K562 (cell line): ENCODE data around the gene ZBTB43. TPM values are rescaled to one million over a fixed set of nuclear protein-coding genes. Genes with fewer than 3 reads are reported as not detected.

Experiments
- ATAC-seq: fragments of 200-7000 bp; cut with Tn5 transposase; 3 replicates; pipeline ENCODE4 v1.9.1; 2020; ENCODE audit warnings: moderate library complexity
- BruUV-seq: library from RNA; stranded (reverse); fragments of 400-500 nt; replicated peaks from 2 replicates; lab custom pipeline; 2021; lab: Mats Ljungman, UMichigan
- CTCF ChIA-PET: fragments of 300-600 bp; formaldehyde crosslinking; extraction: SDS; loops from one replicate; lab custom pipeline; 2021; ENCODE audit warnings: low intra/inter-chr PET ratio; lab: Yijun Ruan, JAX
- POLR2A ChIA-PET: fragments of 300-600, 350-650 bp; sonication (Branson Sonifier 250); formaldehyde crosslinking; extraction: SDS; loops from one replicate; lab custom pipeline; 2021; ENCODE audit warnings: antibody characterized with exemption, inconsistent platforms; lab: Yijun Ruan, JAX
- DNase-seq, 4 experiments: peaks; one replicate each; pipeline versions ENCODE4 v3.0.0 to v3.0.0-alpha.2; 2011 to 2018; ENCODE audit warnings: low spot score in 3 of 4, mixed read lengths in 3 of 4; ENCODE audit errors: extremely low read depth in 1 of 4
- FAIRE-seq: peaks from 2 replicates; lab custom pipeline; 2011; peaks lifted over from hg19 to GRCh38; lab: Jason Lieb, UNC
- H2AFZ ChIP-seq: 2 replicates; pipeline ENCODE4 v1.6.0; 2011; ENCODE audit warnings: low read depth, low read length, control low read depth, inconsistent platforms
- H3K27ac ChIP-seq: fragments of 200-600 bp; 3 replicates; pipeline ENCODE4 v1.8.0; 2011; ENCODE audit warnings: low read depth, mild to moderate bottlenecking, control low read depth, inconsistent platforms, low read length, moderate library complexity, mixed read lengths; ENCODE audit errors: extremely low read depth
- H3K27me3 ChIP-seq, 2 experiments: fragments of 300-600 bp in 1 of 2; 2 replicates in 1 of 2; 3 replicates in 1 of 2; pipeline versions ENCODE4 v1.6.0 to v1.8.0; 2011; ENCODE audit warnings: inconsistent platforms in 2 of 2, low read length in 2 of 2, mild to moderate bottlenecking in 1 of 2, mixed read lengths in 1 of 2, moderate library complexity in 1 of 2; ENCODE audit not compliant: control insufficient read depth in 2 of 2, insufficient read depth in 2 of 2
- H3K36me3 ChIP-seq: fragments of 300-600 bp; 3 replicates; pipeline ENCODE4 v1.8.0; 2011; ENCODE audit warnings: mild to moderate bottlenecking, low read length, inconsistent platforms; ENCODE audit not compliant: control insufficient read depth, insufficient read depth
- H3K4me1 ChIP-seq, 2 experiments: fragments of 200-600 bp in 1 of 2; replicated peaks in 1 of 2; 2 replicates in 1 of 2; 3 replicates in 1 of 2; pipeline versions ENCODE4 v1.5.1 to v1.8.0; 2011; ENCODE audit warnings: inconsistent platforms in 2 of 2, low read length in 2 of 2, mild to moderate bottlenecking in 1 of 2, mixed read lengths in 1 of 2, moderate library complexity in 1 of 2; ENCODE audit not compliant: control insufficient read depth in 2 of 2, insufficient read depth in 2 of 2
- H3K4me2 ChIP-seq: 2 replicates; pipeline ENCODE4 v1.6.1; 2011; ENCODE audit warnings: low read length, control low read depth, inconsistent platforms, mixed read lengths; ENCODE audit not compliant: insufficient read depth
- H3K4me3 ChIP-seq: fragments of 200-600 bp; sonication (generic), shearing (Covaris generic); 2 replicates; pipeline ENCODE4 v1.5.1; 2016; ENCODE audit warnings: control low read depth, inconsistent platforms
- H3K79me2 ChIP-seq: fragments of 200-600 bp; 3 replicates; pipeline ENCODE4 v1.8.0; 2011; ENCODE audit warnings: low read length, inconsistent platforms; ENCODE audit not compliant: control insufficient read depth, insufficient read depth
- H3K9ac ChIP-seq, 2 experiments: 2 replicates each; pipeline versions ENCODE4 v1.6.0 to v1.6.1; 2011; ENCODE audit warnings: low read depth in 2 of 2, low read length in 2 of 2, control low read depth in 1 of 2, inconsistent platforms in 1 of 2, mild to moderate bottlenecking in 1 of 2, mixed read lengths in 1 of 2; ENCODE audit not compliant: insufficient read depth in 1 of 2
- H3K9me1 ChIP-seq: one replicate; pipeline ENCODE4 v1.6.0; 2011; ENCODE audit warnings: inconsistent platforms, mild to moderate bottlenecking, low read length, moderate library complexity; ENCODE audit not compliant: control insufficient read depth, insufficient read depth
- H3K9me3 ChIP-seq: replicated peaks from 2 replicates; pipeline ENCODE4 v1.5.1; 2011; ENCODE audit warnings: low read depth, low read length, inconsistent platforms; ENCODE audit not compliant: control insufficient read depth, insufficient read depth
- H4K20me1 ChIP-seq: replicated peaks from 2 replicates; pipeline ENCODE4 v1.6.1; 2011; ENCODE audit warnings: low read length, inconsistent platforms, mixed read lengths; ENCODE audit not compliant: control insufficient read depth, insufficient read depth
- ARID4B ChIP-seq: sonication (generic); formaldehyde crosslinking; IDR thresholded peaks from 2 replicates; pipeline ENCODE4 v1.8.0; 2022; ENCODE audit warnings: mild to moderate bottlenecking, missing genetic modification reagents
- ARNT ChIP-seq, 2 experiments: fragments of 450-650 bp; IDR thresholded peaks; 2 replicates each; pipeline ENCODE4 v1.6.1; 2016; ENCODE audit warnings: mild to moderate bottlenecking in 1 of 2
- BCOR ChIP-seq: fragments of 450-650 bp; IDR thresholded peaks from 2 replicates; pipeline ENCODE4 v1.6.1; 2016
- CREB1 ChIP-seq, 2 experiments: sonication (generic) in 1 of 2; formaldehyde crosslinking in 1 of 2; IDR thresholded peaks; 2 replicates each; pipeline versions ENCODE4 v1.6.1 to v1.8.0; 2012 to 2022; ENCODE audit warnings: inconsistent platforms in 1 of 2, mild to moderate bottlenecking in 1 of 2, missing genetic modification reagents in 1 of 2, moderate library complexity in 1 of 2
- E4F1 ChIP-seq: fragments of 250-450 bp; sonication (Bioruptor Pico); IDR thresholded peaks from 2 replicates; pipeline ENCODE4 v1.5.0; 2021; ENCODE audit warnings: mild to moderate bottlenecking, borderline replicate concordance
- HDGF ChIP-seq: fragments of 450-650 bp; IDR thresholded peaks from 2 replicates; pipeline ENCODE4 v1.6.1; 2016
- HMG20A ChIP-seq: fragments of 450-650 bp; formaldehyde crosslinking; conservative IDR thresholded peaks from 2 replicates; pipeline ENCODE4 v1.4.0; 2020; ENCODE audit warnings: mild to moderate bottlenecking, mixed read lengths
- HSF4 ChIP-seq: fragments of 250-450 bp; sonication (Bioruptor Pico); IDR thresholded peaks from 2 replicates; pipeline ENCODE4 v2.1.2; 2022; ENCODE audit warnings: mild to moderate bottlenecking, moderate library complexity, borderline replicate concordance
- IRF2 ChIP-seq: sonication (generic); formaldehyde crosslinking; IDR thresholded peaks from 2 replicates; pipeline ENCODE4 v1.8.1; 2022; ENCODE audit warnings: mild to moderate bottlenecking, missing genetic modification reagents
- KLF10 ChIP-seq: fragments of 250-450 bp; sonication (Bioruptor Pico); IDR thresholded peaks from 2 replicates; pipeline ENCODE4 v1.6.1; 2021; ENCODE audit warnings: matching md5 sums
- NFRKB ChIP-seq: fragments of 450-650 bp; IDR thresholded peaks from 2 replicates; pipeline ENCODE4 v1.6.1; 2016; ENCODE audit warnings: low read depth
- POU5F1 ChIP-seq: fragments of 150-350 bp; IDR thresholded peaks from 2 replicates; pipeline ENCODE4 v1.6.1; 2014; ENCODE audit warnings: borderline replicate concordance, low read length, low read depth, mild to moderate bottlenecking; ENCODE audit not compliant: partially characterized antibody
- SMAD3 ChIP-seq: fragments of 450-650 bp; formaldehyde crosslinking; conservative IDR thresholded peaks from 2 replicates; pipeline ENCODE4 v1.4.0; 2020; ENCODE audit warnings: mild to moderate bottlenecking
- SOX6 ChIP-seq: fragments of 450-650 bp; IDR thresholded peaks from 2 replicates; pipeline ENCODE4 v1.6.1; 2014; ENCODE audit warnings: mild to moderate bottlenecking
- THRA ChIP-seq: fragments of 450-650 bp; IDR thresholded peaks from 2 replicates; pipeline ENCODE4 v1.6.1; 2017; ENCODE audit warnings: mild to moderate bottlenecking, moderate library complexity
- ZFX ChIP-seq: sonication (generic); formaldehyde crosslinking; IDR thresholded peaks from 2 replicates; pipeline ENCODE4 v1.8.0; 2022; ENCODE audit warnings: mild to moderate bottlenecking, missing genetic modification reagents, moderate library complexity
- ZKSCAN3 ChIP-seq: fragments of 250-450 bp; sonication (Bioruptor Pico); IDR thresholded peaks from 2 replicates; pipeline ENCODE4 v1.4.0; 2020
- WGBS: fragments of 100-300 bp; shearing (Covaris generic); methylation state at CpG from one replicate; pipeline ENCODE4 v1.1.6; 2016; ENCODE audit warnings: low coverage, mixed read lengths; ENCODE audit not compliant: insufficient coverage; ENCODE audit errors: missing lambda C conversion rate; 5-methylcytosine and 5-hydroxymethylcytosine counted together
- in situ Hi-C: fragments of 300-500 bp; cut with MboI; formaldehyde crosslinking; loops from 4 replicates; pipeline ENCODE4 v1.15.0; 2018; ENCODE audit warnings: inconsistent platforms, mixed read lengths
- intact Hi-C: fragments of 100-400 bp; cut with micrococcal nuclease; formaldehyde crosslinking; loops from 2 replicates; pipeline ENCODE4 v1.14.2; 2022
- polyA plus RNA-seq, 8 experiments: library from polyadenylated mRNA; depleted of rRNA in 4 of 8; stranded (reverse) in 5 of 8; unstranded in 3 of 8; fragments of >200 nt; fragmentation: Nextera tagmentation in 2 of 8; fragmentation: Illumina TruSeq in 1 of 8; extraction: Ambion mirVana in 2 of 8; extraction: Trizol in 1 of 8; gene quantifications; 2 replicates each; pipeline versions ENCODE4 v1.2.1 to v1.2.3, GENCODE V29; 2011 to 2014; ENCODE audit warnings: inconsistent platforms in 1 of 8, missing spikeins in 1 of 8
- total RNA-seq, 7 experiments: library from RNA; depleted of rRNA in 6 of 7; stranded (reverse); fragments of >200 nt in 6 of 7; fragmentation: Illumina TruSeq in 2 of 7; extraction: Trizol in 2 of 7; gene quantifications; 2 replicates each; pipeline versions ENCODE4 v1.2.1 to v1.2.3, GENCODE V29; 2011 to 2021; ENCODE audit warnings: low replicate concordance in 1 of 7

Gene ZBTB43
- total and polyA plus RNA-seq, 9 of the 15 experiments (the other 6 are each of a cell fraction or from before 2014, with no cell fraction given): 3.9 to 17.2 (median 9.1) TPM

DNA sequence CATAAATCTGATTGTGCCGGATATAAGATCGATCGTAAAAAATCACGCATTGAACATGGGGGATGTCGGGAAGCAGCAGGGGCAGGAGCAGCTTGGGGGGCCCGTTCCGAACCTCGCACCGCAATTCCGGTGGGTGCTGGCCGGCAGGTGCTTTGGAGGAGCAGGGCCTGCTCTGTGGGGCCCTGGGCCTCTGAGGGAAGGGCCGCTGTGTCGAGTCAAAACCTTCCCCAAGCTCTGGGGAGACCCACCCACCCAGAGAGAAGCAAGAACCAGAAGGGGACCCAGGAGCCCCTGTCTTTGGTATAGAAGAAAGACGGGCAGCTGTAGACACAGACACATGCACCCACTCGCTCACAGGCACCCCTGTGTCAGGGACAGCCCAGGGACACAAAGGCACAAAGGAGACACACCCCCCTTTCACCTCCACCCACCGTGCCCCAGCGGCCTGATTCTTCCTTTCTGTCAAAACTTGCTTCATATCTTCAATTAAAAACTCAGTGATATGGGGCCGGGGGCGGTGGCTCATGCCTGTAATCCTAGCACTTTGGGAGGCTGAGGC, 49.4 kb upstream of the ZBTB43 start:
- Histone ChIP-seq H3K27ac (no peak overlapping the region), H4K20me1 (peaks cover 5% of the 10 kb centered on the region; the same call in 1 of the 2 replicates), H3K4me2 (no peak overlapping the region), H3K4me3 (no peak overlapping the region), H3K4me1 (peaks cover 0 to 6% of the 10 kb centered on the region in 2 experiments; a peak in 3 of 5 replicates), H3K27me3 (peaks cover 29 to 63% of the 10 kb centered on the region in 2 experiments), H3K9me3 (no peaks in the 10 kb centered on the region), H3K9ac (no peak overlapping the region), H3K36me3 (no peaks in the 10 kb centered on the region), H3K9me1 (no peaks in the 10 kb centered on the region), H2AFZ (no peak overlapping the region), H3K79me2 (no peaks in the 10 kb centered on the region)
- POLR2A ChIA-PET: no interaction called here
- no peak for FAIRE-seq
- BruUV-seq: no TSS peak
- CTCF ChIA-PET: no interaction called here
- intact Hi-C loops: no loop called here
- no peak for DNase-seq
- ATAC-seq: no peak
- 6% methylated on average over 19 of the region's 19 CpGs for WGBS
- in situ Hi-C loops: no loop called here
- TF ChIP-seq ZKSCAN3 (CRISPR knock-in tag): no peak
- TF ChIP-seq THRA: no peak
- TF ChIP-seq BCOR: no peak
- no peak for TF ChIP-seq SMAD3
- TF ChIP-seq E4F1 (CRISPR knock-in tag): no peak
- no peak for TF ChIP-seq ZFX
- no peak for TF ChIP-seq ARID4B (CRISPR knock-in tag)
- no peak for TF ChIP-seq SOX6
- TF ChIP-seq HSF4 (CRISPR knock-in tag): no peak
- TF ChIP-seq CREB1 (IDR thresholded peaks at IDR 0.05): no peak
- TF ChIP-seq CREB1 (CRISPR knock-in tag; IDR thresholded peaks at IDR 0.05): no peak
- no peak for TF ChIP-seq HDGF
- no peak for TF ChIP-seq KLF10
- no peak for TF ChIP-seq NFRKB
- no peak for TF ChIP-seq ARNT (IDR thresholded peaks at IDR 0.05)
- TF ChIP-seq POU5F1: no peak
- no peak for TF ChIP-seq HMG20A (CRISPR knock-in tag)
- no peak for TF ChIP-seq IRF2 (CRISPR knock-in tag)
